DND-41 (cell line): ENCODE measurements around the gene NAIF1.
A peak's percentile ranks its signal among the peaks of the same experiment; 100 is the strongest.
"Not testable (repeated sequence)": the region's sequence is repeated elsewhere in the genome, so short reads cannot be mapped to it uniquely, and the experiment has no call there.

Source experiments
- ATAC-seq: fragments of 200-7000 bp; cut with Tn5 transposase; 3 replicates; pipeline ENCODE4 v1.9.1; 2021; ENCODE audit warnings: low read depth; ENCODE audit not compliant: insufficient read depth
- DNase-seq: peaks from one replicate; pipeline ENCODE4 v3.0.0-alpha.2; 2020
- H2AFZ ChIP-seq: 2 replicates; pipeline ENCODE4 v1.6.0; 2012; ENCODE audit warnings: low read depth, low read length
- H3K27ac ChIP-seq: 2 replicates; pipeline ENCODE4 v1.5.1; 2012; ENCODE audit warnings: low read length, inconsistent platforms
- H3K27me3 ChIP-seq: fragments of 200-600 bp; sonication (generic); 2 replicates; pipeline ENCODE4 v1.6.0; 2012; ENCODE audit warnings: low read length, mild to moderate bottlenecking, inconsistent platforms; ENCODE audit not compliant: insufficient read depth, poor library complexity
- H3K36me3 ChIP-seq: 2 replicates; pipeline ENCODE4 v1.5.1; 2012; ENCODE audit warnings: low read length, inconsistent platforms; ENCODE audit not compliant: insufficient read depth
- H3K4me1 ChIP-seq: 2 replicates; pipeline ENCODE4 v1.5.1; 2012; ENCODE audit warnings: mild to moderate bottlenecking, low read length; ENCODE audit not compliant: insufficient read depth
- H3K4me2 ChIP-seq: 2 replicates; pipeline ENCODE4 v1.6.0; 2012; ENCODE audit warnings: mild to moderate bottlenecking, moderate library complexity, low read length, inconsistent platforms; ENCODE audit not compliant: insufficient read depth
- H3K4me3 ChIP-seq, 2 experiments: fragments of 200-600 bp in 1 of 2; shearing (Covaris generic) in 1 of 2; 2 replicates each; pipeline ENCODE4 v1.5.1; 2012 to 2016; ENCODE audit warnings: inconsistent platforms in 2 of 2, low read length in 2 of 2, mild to moderate bottlenecking in 2 of 2, low read depth in 1 of 2, moderate library complexity in 1 of 2
- H3K79me2 ChIP-seq: 2 replicates; pipeline ENCODE4 v1.6.0; 2012; ENCODE audit warnings: low read length, inconsistent platforms; ENCODE audit not compliant: insufficient read depth
- H3K9ac ChIP-seq: 2 replicates; pipeline ENCODE4 v1.6.0; 2012; ENCODE audit warnings: low read depth, mild to moderate bottlenecking, inconsistent platforms, low read length, moderate library complexity
- H3K9me3 ChIP-seq: 2 replicates; pipeline ENCODE4 v1.5.1; 2012; ENCODE audit warnings: low read length, moderate library complexity, mild to moderate bottlenecking, inconsistent platforms; ENCODE audit not compliant: insufficient read depth, severe bottlenecking
- H4K20me1 ChIP-seq: 2 replicates; pipeline ENCODE4 v1.6.0; 2012; ENCODE audit warnings: low read length; ENCODE audit not compliant: insufficient read depth
- CTCF ChIP-seq: IDR thresholded peaks from 2 replicates; pipeline ENCODE4 v1.5.1; 2012; ENCODE audit warnings: borderline replicate concordance, low read length, moderate library complexity, mild to moderate bottlenecking; ENCODE audit not compliant: poor library complexity, severe bottlenecking; ENCODE audit errors: extremely low read depth
- EZH2 ChIP-seq: IDR thresholded peaks from 3 replicates; pipeline ENCODE4 v1.6.1; 2012; ENCODE audit warnings: borderline replicate concordance, low read depth, mild to moderate bottlenecking, moderate library complexity, low read length, inconsistent platforms; ENCODE audit not compliant: severe bottlenecking

The NAIF1 gene

GRCh38 chr9:128072144-128073021 lies 5.3 kb upstream of the NAIF1 start:
- Histone ChIP-seq H3K27ac (peak overlapping the region; percentile 82), H3K4me1 (peaks cover 46% of the 10 kb centered on the region), H2AFZ (no peak overlapping the region), H3K9me3 (no peaks in the 10 kb centered on the region), H3K4me2 (peak overlapping the region; percentile 55), H4K20me1 (0 out of 2 replicates have a peak, but pooled peaks cover 11% of the 10 kb centered on the region), H3K9ac (peak overlapping the region; percentile 37), H3K36me3 (peaks cover 8% of the 10 kb centered on the region; the same call in 1 of the 2 replicates), H3K4me3 (peak overlapping the region in 1 of 2 experiments; percentile 19; a peak in 2 of 4 replicates), H3K27me3 (no peaks in the 10 kb centered on the region), H3K79me2 (peaks cover 86% of the 10 kb centered on the region)
- TF ChIP-seq CTCF (no peak), EZH2 (no peak)
- DNase-seq (peak; percentile 54), ATAC-seq (no peak)

GRCh38 chr9:128071475-128071874 lies 4.4 kb upstream of the NAIF1 start:
- H3K27ac ChIP-seq = peak overlapping the region; percentile 82

GRCh38 chr9:128070874-128071273 lies 3.8 kb upstream of the NAIF1 start:
- Histone ChIP-seq H3K4me3 (peak overlapping the region in 1 of 2 experiments; percentile 28; a peak in 1 of 4 replicates), H3K27me3 (no peaks in the 10 kb centered on the region), H3K79me2 (peaks cover 86% of the 10 kb centered on the region), H2AFZ (no peak overlapping the region), H3K27ac (peak overlapping the region; percentile 43; the same call in 1 of the 2 replicates), H3K36me3 (peaks cover 4% of the 10 kb centered on the region; the same call in 1 of the 2 replicates), H4K20me1 (0 out of 2 replicates have a peak, but pooled peaks cover 7% of the 10 kb centered on the region), H3K4me2 (peak overlapping the region; percentile 55; the same call in 1 of the 2 replicates), H3K9me3 (no peaks in the 10 kb centered on the region), H3K9ac (peak overlapping the region; percentile 37; the same call in 1 of the 2 replicates), H3K4me1 (peaks cover 58% of the 10 kb centered on the region)
- ATAC-seq (no peak), DNase-seq (no peak)
- no peak for TF ChIP-seq EZH2
- no peak for TF ChIP-seq CTCF

More at GRCh38 chr9:128071475-128071874, 4.4 kb upstream of the NAIF1 start:
- H4K20me1 ChIP-seq, ATAC-seq, H3K27me3 ChIP-seq, H2AFZ ChIP-seq, H3K36me3 ChIP-seq, H3K9me3 ChIP-seq: not testable (repeated sequence)
- H3K79me2 ChIP-seq = peaks cover 84% of the 10 kb centered on the region
- peaks cover 52% of the 10 kb centered on the region for H3K4me1 ChIP-seq
- H3K4me3 ChIP-seq = peak overlapping the region in 1 of 2 experiments; percentile 19; a peak in 1 of 4 replicates
- H3K4me2 ChIP-seq = peak overlapping the region; percentile 55
- DNase-seq = peak; percentile 11
- H3K9ac ChIP-seq = peak overlapping the region; percentile 37
